PC-3 (cell line): ENCODE data around the gene BCAS3.

Source experiments
- CTCF ChIP-seq: fragments of 300-600 bp; sonication (generic); conservative IDR thresholded peaks from 2 replicates; pipeline ENCODE4 v1.5.1; 2017; ENCODE audit warnings: antibody characterized with exemption, low read depth, mild to moderate bottlenecking, low read length
- EZH2 ChIP-seq: fragments of 300-600 bp; sonication (generic); IDR thresholded peaks from one replicate; pipeline ENCODE4 v1.6.1; 2017; ENCODE audit warnings: antibody characterized with exemption, mild to moderate bottlenecking, low read length; ENCODE audit not compliant: unreplicated experiment

GRCh38 chr17:60939318-60939717 lies 261.7 kb downstream of the BCAS3 start:
- TF ChIP-seq CTCF = no peak
- no peak for TF ChIP-seq EZH2
